SK-N-SH (cell line): ENCODE measurements around the gene KIAA0513. TPM values are rescaled to one million over a fixed set of nuclear protein-coding genes. Genes with fewer than 3 reads are reported as not detected.

Experiments used
- CTCF ChIA-PET: fragments of 300-600, 350-600 bp; formaldehyde crosslinking; extraction: SDS; loops from one replicate; lab custom pipeline; 2021; lab: Yijun Ruan, JAX
- POLR2A ChIA-PET: fragments of 350-600 bp; sonication (Branson Sonifier 250); formaldehyde crosslinking; extraction: SDS; loops from one replicate; lab custom pipeline; 2020; ENCODE audit warnings: antibody characterized with exemption, inconsistent platforms; lab: Yijun Ruan, JAX
- DNase-seq: peaks from one replicate; pipeline ENCODE4 v3.0.0; 2012
- H2AFZ ChIP-seq: fragments of 200-600 bp; sonication (generic); 2 replicates; pipeline ENCODE4 v1.8.1; 2016; ENCODE audit warnings: antibody characterized with exemption, mild to moderate bottlenecking, low read depth
- H3F3A ChIP-seq: fragments of 200-600 bp; sonication (generic); replicated peaks from 2 replicates; pipeline ENCODE3; 2016; ENCODE audit warnings: antibody characterized with exemption, mild to moderate bottlenecking; ENCODE audit not compliant: insufficient read depth
- H3K27ac ChIP-seq, 2 experiments: fragments of 200-500 bp in 1 of 2; fragments of 200-600 bp in 1 of 2; sonication (Bioruptor generic) in 1 of 2; sonication (generic), shearing (Covaris generic) in 1 of 2; 2 replicates each; pipeline versions ENCODE4 v1.5.1 to v1.6.1; 2014 to 2016; ENCODE audit warnings: low read depth in 2 of 2, inconsistent platforms in 1 of 2, low read length in 1 of 2, mild to moderate bottlenecking in 1 of 2, mixed read lengths in 1 of 2
- H3K27me3 ChIP-seq: fragments of 200-600 bp; sonication (generic), shearing (Covaris generic); 2 replicates; pipeline ENCODE4 v1.6.1; 2016; ENCODE audit warnings: mixed run types; ENCODE audit not compliant: insufficient read depth
- H3K36me3 ChIP-seq, 2 experiments: fragments of 200-500 bp in 1 of 2; fragments of 200-600 bp in 1 of 2; sonication (Bioruptor generic) in 1 of 2; sonication (generic) in 1 of 2; replicated peaks in 1 of 2; 2 replicates each; pipeline versions ENCODE3 to v1.5.1; 2014 to 2016; ENCODE audit warnings: low read length in 1 of 2, mild to moderate bottlenecking in 1 of 2; ENCODE audit not compliant: insufficient read depth in 2 of 2, control insufficient read depth in 1 of 2
- H3K4me1 ChIP-seq, 2 experiments: fragments of 200-500 bp in 1 of 2; fragments of 200-600 bp in 1 of 2; sonication (Bioruptor generic) in 1 of 2; sonication (generic), shearing (Covaris generic) in 1 of 2; 2 replicates each; pipeline versions ENCODE4 v1.5.1 to v1.6.1; 2014 to 2016; ENCODE audit warnings: low read depth in 1 of 2, low read length in 1 of 2, mixed run types in 1 of 2; ENCODE audit not compliant: insufficient read depth in 2 of 2, control insufficient read depth in 1 of 2
- H3K4me2 ChIP-seq: fragments of 200-600 bp; sonication (generic), shearing (Covaris generic); 2 replicates; pipeline ENCODE4 v1.6.1; 2017; ENCODE audit warnings: mixed run types
- H3K4me3 ChIP-seq, 2 experiments: fragments of 200-500 bp in 1 of 2; fragments of 200-600 bp in 1 of 2; sonication (Bioruptor generic) in 1 of 2; sonication (generic), shearing (Covaris generic) in 1 of 2; 2 replicates each; pipeline versions ENCODE4 v1.5.1 to v1.8.1; 2014 to 2016; ENCODE audit warnings: low read depth in 2 of 2, inconsistent platforms in 1 of 2, low read length in 1 of 2, mild to moderate bottlenecking in 1 of 2, mixed read lengths in 1 of 2, moderate library complexity in 1 of 2
- H3K79me2 ChIP-seq: fragments of 200-600 bp; sonication (generic); 2 replicates; pipeline ENCODE4 v1.8.1; 2017; ENCODE audit warnings: mild to moderate bottlenecking; ENCODE audit not compliant: insufficient read depth
- H3K9ac ChIP-seq: fragments of 200-600 bp; sonication (generic); 2 replicates; pipeline ENCODE4 v1.6.1; 2017; ENCODE audit warnings: mixed run types
- H3K9me2 ChIP-seq: fragments of 200-600 bp; sonication (generic); 2 replicates; pipeline ENCODE4 v1.6.1; 2017; ENCODE audit warnings: mixed run types
- H3K9me3 ChIP-seq: fragments of 200-600 bp; sonication (generic); 2 replicates; pipeline ENCODE4 v1.6.1; 2017; ENCODE audit warnings: mixed run types, mild to moderate bottlenecking, moderate library complexity
- H4K20me1 ChIP-seq: fragments of 200-600 bp; sonication (generic); 2 replicates; pipeline ENCODE4 v1.6.1; 2017; ENCODE audit warnings: mild to moderate bottlenecking, mixed run types; ENCODE audit not compliant: insufficient read depth
- CHD2 ChIP-seq: fragments of 150-350 bp; IDR thresholded peaks from 2 replicates; pipeline ENCODE4 v1.6.1; 2018; ENCODE audit warnings: low read length; ENCODE audit not compliant: partially characterized antibody
- ELF1 ChIP-seq: IDR thresholded peaks from 2 replicates; pipeline ENCODE4 v1.4.0; 2012
- FOSL2 ChIP-seq: IDR thresholded peaks from 2 replicates; pipeline ENCODE4 v1.4.0; 2012; ENCODE audit warnings: low read depth, mild to moderate bottlenecking, moderate library complexity, borderline replicate concordance
- FOXJ3 ChIP-seq: sonication (generic); formaldehyde crosslinking; IDR thresholded peaks from 2 replicates; pipeline ENCODE4 v1.5.1; 2020; ENCODE audit warnings: mild to moderate bottlenecking, missing genetic modification reagents
- FOXM1 ChIP-seq: IDR thresholded peaks from 2 replicates; pipeline ENCODE4 v1.4.0; 2012; ENCODE audit warnings: low read depth, mild to moderate bottlenecking
- GABPA ChIP-seq: IDR thresholded peaks from 2 replicates; pipeline ENCODE4 v1.4.0; 2012; ENCODE audit warnings: low read depth, mild to moderate bottlenecking
- MEF2A ChIP-seq: IDR thresholded peaks from 2 replicates; pipeline ENCODE4 v1.4.0; 2012; ENCODE audit warnings: low read depth, borderline replicate concordance
- POLR2AphosphoS5 ChIP-seq: IDR thresholded peaks from 2 replicates; pipeline ENCODE4 v1.6.1; 2012; ENCODE audit warnings: low read depth, low read length
- SIN3A ChIP-seq: IDR thresholded peaks from 2 replicates; pipeline ENCODE4 v1.6.1; 2012; ENCODE audit warnings: low read depth, mild to moderate bottlenecking, low read length, moderate library complexity, borderline replicate concordance
- SMC3 ChIP-seq: IDR thresholded peaks from 2 replicates; pipeline ENCODE4 v1.6.1; 2012; ENCODE audit warnings: low read depth, low read length, improper control_type of control experiment
- TEAD4 ChIP-seq: IDR thresholded peaks from 2 replicates; pipeline ENCODE4 v1.4.0; 2012; ENCODE audit warnings: mild to moderate bottlenecking, borderline replicate concordance; ENCODE audit not compliant: insufficient read depth
- WGBS: methylation state at CpG from one replicate; pipeline ENCODE4 v1.1.6; 2017; ENCODE audit warnings: low lambda C conversion rate; 5-methylcytosine and 5-hydroxymethylcytosine counted together
- polyA plus RNA-seq, 3 experiments: library from polyadenylated mRNA; depleted of rRNA; stranded (reverse); fragments of >200 nt; gene quantifications; 2 replicates each; pipeline ENCODE4 v1.2.3, GENCODE V29; 2012
- TF ChIP-seq, protein P1 (sequence below): IDR thresholded peaks from 2 replicates; pipeline ENCODE4 v1.4.0; 2012; ENCODE audit warnings: low read depth
- TF ChIP-seq, protein P2 (sequence below): fragments of 150-350 bp; IDR thresholded peaks from 2 replicates; pipeline ENCODE4 v1.6.1; 2017; ENCODE audit warnings: antibody characterized with exemption, low read length, low read depth, borderline replicate concordance
- TF ChIP-seq, protein P3 (sequence below): fragments of 200-600 bp; sonication (generic); IDR thresholded peaks from 2 replicates; pipeline ENCODE4 v1.6.1; 2017; ENCODE audit warnings: antibody characterized with exemption, mild to moderate bottlenecking, moderate library complexity
- TF ChIP-seq, protein P4 (sequence below): IDR thresholded peaks from 2 replicates; pipeline ENCODE4 v1.4.0; 2012; ENCODE audit warnings: low read depth, borderline replicate concordance

KIAA0513 gene
- polyA plus RNA-seq, 1 of the 3 experiments (the other 2 are of a cell fraction), result 6.5 TPM

DNA sequence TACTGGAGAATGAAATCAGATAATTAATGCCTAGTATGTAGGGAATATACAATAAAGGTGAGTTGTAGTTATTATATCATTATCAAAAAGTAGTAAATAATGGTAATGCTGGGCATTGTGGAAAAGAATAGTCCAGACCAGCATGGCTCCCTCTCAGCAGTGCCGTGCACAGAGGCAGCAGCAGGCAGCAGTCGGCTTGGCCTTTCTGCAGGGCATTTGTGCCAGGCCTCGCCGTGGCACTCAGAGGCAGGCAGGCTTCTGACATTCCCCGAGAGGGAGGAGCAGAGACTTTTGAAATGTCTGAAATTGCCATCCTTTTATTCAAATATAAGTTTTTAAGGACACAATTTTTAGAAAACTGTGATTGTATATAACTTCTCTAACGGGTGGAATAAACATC is 15.0 kb downstream of the KIAA0513 start (continued):
- TF ChIP-seq POLR2AphosphoS5 (no peak), SMC3 (no peak), SIN3A (no peak), TEAD4 (no peak)
- TF ChIP-seq, protein P1, sequence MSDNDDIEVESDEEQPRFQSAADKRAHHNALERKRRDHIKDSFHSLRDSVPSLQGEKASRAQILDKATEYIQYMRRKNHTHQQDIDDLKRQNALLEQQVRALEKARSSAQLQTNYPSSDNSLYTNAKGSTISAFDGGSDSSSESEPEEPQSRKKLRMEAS, result no peak
- TF ChIP-seq, protein P2, sequence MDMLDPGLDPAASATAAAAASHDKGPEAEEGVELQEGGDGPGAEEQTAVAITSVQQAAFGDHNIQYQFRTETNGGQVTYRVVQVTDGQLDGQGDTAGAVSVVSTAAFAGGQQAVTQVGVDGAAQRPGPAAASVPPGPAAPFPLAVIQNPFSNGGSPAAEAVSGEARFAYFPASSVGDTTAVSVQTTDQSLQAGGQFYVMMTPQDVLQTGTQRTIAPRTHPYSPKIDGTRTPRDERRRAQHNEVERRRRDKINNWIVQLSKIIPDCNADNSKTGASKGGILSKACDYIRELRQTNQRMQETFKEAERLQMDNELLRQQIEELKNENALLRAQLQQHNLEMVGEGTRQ, result no peak

DNA sequence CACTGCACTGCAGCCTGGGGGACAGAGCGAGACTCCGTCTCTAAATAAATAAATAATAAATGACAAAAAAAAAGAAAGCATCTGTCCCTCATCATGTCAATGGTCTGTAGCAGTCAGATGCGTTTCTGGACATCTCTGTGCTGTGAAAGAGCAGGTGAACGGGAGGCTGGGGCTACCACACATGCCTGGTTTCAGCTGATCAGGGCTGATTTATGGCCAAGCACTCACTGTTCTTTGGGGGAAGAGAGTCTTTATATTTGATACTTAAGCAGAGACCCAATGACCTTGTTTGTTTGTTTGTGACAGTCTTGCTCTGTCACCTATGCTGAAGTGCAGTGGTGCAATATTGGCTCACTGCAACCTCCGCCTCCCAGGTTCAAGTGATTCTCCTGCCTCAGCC is 17.5 kb downstream of the KIAA0513 start:
- ChIA-PET CTCF (no interaction called here), POLR2A (no interaction called here)
- 95% methylated on average over 5 of the region's 5 CpGs for WGBS
- H2AFZ ChIP-seq, result no peak overlapping the region
- H3K4me2 ChIP-seq, result no peak overlapping the region
- TF ChIP-seq FOSL2, result no peak
- TF ChIP-seq MEF2A, result no peak
- no peak overlapping the region for H3K9ac ChIP-seq
- no peak for DNase-seq
- H4K20me1 ChIP-seq, result no peaks in the 10 kb centered on the region
- H3K36me3 ChIP-seq, result no peaks in the 10 kb centered on the region
- no peak overlapping the region for H3K4me3 ChIP-seq
- no peaks in the 10 kb centered on the region for H3F3A ChIP-seq
- no peaks in the 10 kb centered on the region for H3K4me1 ChIP-seq
- no peaks in the 10 kb centered on the region for H3K9me2 ChIP-seq
- H3K79me2 ChIP-seq, result no peaks in the 10 kb centered on the region
- H3K27ac ChIP-seq, result no peak overlapping the region
- H3K9me3 ChIP-seq, result no peaks in the 10 kb centered on the region
- no peaks in the 10 kb centered on the region for H3K27me3 ChIP-seq

DNA sequence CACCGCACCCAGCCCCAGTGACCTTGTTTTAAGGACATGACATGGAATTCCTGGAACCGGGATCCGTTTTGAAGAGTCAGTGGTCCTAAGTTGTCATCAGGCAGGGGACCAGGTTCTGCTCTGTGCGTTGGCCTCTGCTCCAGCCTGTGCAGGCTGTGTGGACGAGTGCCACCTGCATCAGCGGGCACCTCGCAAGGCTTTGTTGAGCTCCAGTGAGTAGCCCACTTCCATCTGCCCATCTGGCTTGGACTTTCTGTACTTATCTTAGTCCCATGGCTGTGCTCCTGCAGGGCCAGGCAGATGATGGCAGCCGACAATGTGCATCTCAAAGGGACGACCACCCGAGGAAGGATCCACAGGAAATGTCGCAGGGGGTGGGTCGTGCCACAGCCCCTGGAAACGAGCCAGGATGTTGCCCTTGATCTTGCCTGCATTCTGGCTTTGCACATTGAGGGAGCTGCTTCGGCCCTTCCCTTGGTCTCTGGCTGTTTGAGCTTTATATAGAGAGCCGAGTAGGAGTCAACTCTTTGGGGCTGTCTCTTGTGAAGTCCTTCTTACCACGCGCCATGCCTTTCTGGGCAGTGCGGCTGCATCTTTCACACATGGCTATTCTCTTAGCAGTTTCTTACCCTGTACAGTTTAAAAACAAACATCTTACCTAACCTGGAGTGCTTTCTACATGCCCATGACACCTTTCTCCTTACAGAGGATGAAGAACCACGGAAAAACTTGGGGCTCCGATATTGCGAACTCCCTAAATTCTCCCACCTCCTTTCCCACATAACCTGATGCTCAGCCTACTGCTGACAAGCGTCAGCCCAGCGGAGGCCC is 18.3 kb downstream of the KIAA0513 start:
- H3K27ac ChIP-seq, result no peak overlapping the region
- no peaks in the 10 kb centered on the region for H3K9me2 ChIP-seq
- H3K4me2 ChIP-seq, result no peak overlapping the region
- no peaks in the 10 kb centered on the region for H4K20me1 ChIP-seq
- H3K9me3 ChIP-seq, result no peaks in the 10 kb centered on the region
- H3K36me3 ChIP-seq, result no peaks in the 10 kb centered on the region
- H3F3A ChIP-seq, result no peaks in the 10 kb centered on the region
- TF ChIP-seq GABPA, result no peak
- TF ChIP-seq, protein P3, sequence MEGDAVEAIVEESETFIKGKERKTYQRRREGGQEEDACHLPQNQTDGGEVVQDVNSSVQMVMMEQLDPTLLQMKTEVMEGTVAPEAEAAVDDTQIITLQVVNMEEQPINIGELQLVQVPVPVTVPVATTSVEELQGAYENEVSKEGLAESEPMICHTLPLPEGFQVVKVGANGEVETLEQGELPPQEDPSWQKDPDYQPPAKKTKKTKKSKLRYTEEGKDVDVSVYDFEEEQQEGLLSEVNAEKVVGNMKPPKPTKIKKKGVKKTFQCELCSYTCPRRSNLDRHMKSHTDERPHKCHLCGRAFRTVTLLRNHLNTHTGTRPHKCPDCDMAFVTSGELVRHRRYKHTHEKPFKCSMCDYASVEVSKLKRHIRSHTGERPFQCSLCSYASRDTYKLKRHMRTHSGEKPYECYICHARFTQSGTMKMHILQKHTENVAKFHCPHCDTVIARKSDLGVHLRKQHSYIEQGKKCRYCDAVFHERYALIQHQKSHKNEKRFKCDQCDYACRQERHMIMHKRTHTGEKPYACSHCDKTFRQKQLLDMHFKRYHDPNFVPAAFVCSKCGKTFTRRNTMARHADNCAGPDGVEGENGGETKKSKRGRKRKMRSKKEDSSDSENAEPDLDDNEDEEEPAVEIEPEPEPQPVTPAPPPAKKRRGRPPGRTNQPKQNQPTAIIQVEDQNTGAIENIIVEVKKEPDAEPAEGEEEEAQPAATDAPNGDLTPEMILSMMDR, result no peak
- no peak for TF ChIP-seq FOXJ3
- TF ChIP-seq CHD2, result no peak
- TF ChIP-seq, protein P1, result no peak
- no peak for TF ChIP-seq FOXM1
- TF ChIP-seq, protein P4, sequence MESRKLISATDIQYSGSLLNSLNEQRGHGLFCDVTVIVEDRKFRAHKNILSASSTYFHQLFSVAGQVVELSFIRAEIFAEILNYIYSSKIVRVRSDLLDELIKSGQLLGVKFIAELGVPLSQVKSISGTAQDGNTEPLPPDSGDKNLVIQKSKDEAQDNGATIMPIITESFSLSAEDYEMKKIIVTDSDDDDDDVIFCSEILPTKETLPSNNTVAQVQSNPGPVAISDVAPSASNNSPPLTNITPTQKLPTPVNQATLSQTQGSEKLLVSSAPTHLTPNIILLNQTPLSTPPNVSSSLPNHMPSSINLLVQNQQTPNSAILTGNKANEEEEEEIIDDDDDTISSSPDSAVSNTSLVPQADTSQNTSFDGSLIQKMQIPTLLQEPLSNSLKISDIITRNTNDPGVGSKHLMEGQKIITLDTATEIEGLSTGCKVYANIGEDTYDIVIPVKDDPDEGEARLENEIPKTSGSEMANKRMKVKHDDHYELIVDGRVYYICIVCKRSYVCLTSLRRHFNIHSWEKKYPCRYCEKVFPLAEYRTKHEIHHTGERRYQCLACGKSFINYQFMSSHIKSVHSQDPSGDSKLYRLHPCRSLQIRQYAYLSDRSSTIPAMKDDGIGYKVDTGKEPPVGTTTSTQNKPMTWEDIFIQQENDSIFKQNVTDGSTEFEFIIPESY, result no peak
- no peak for TF ChIP-seq ELF1
- no peak for DNase-seq
- ChIA-PET CTCF (interaction anchor here (1.0 to 1.3 kb wide), 2 partner anchors 12 to 75 kb away, joined by 4 to 5 read pairs; no protein-coding TSS in a partner anchor), POLR2A (no interaction called here)
- no peak overlapping the region for H3K9ac ChIP-seq
- WGBS, result 93% methylated on average over 23 of the region's 23 CpGs
- no peak overlapping the region for H2AFZ ChIP-seq
- H3K27me3 ChIP-seq, result no peaks in the 10 kb centered on the region
- no peaks in the 10 kb centered on the region for H3K79me2 ChIP-seq
- no peak overlapping the region for H3K4me3 ChIP-seq
- peaks cover 0 to 5% of the 10 kb centered on the region in 2 experiments; a peak in 1 of 4 replicates for H3K4me1 ChIP-seq
